H1 (cell line): ENCODE results near the gene TBC1D22A. TPM values are rescaled to one million over a fixed set of nuclear protein-coding genes. Genes with fewer than 3 reads are reported as not detected.

ENCODE experiments used
- CTCF ChIA-PET: fragments of 300-600 bp; sonication (Branson Sonifier 250); formaldehyde crosslinking; loops from one replicate; lab custom pipeline; 2021; ENCODE audit not compliant: partially characterized antibody; lab: Charles Lee
- POLR2A ChIA-PET: fragments of 300-600 bp; sonication (Branson Sonifier 250); formaldehyde crosslinking; loops from one replicate; lab custom pipeline; 2021; ENCODE audit warnings: inconsistent platforms; ENCODE audit not compliant: partially characterized antibody; lab: Charles Lee
- DNase-seq, 2 experiments: peaks; one replicate each; pipeline versions ENCODE4 v3.0.0 to v3.0.0-alpha.2; 2010 to 2022; ENCODE audit warnings: low spot score in 2 of 2, low read depth in 1 of 2, mixed read lengths in 1 of 2
- FAIRE-seq: peaks from 2 replicates; lab custom pipeline; 2011; peaks lifted over from hg19 to GRCh38; lab: Jason Lieb, UNC
- H2AFZ ChIP-seq: 2 replicates; pipeline ENCODE4 v1.8.1; 2012; ENCODE audit warnings: low read length, inconsistent platforms
- H2AK5ac ChIP-seq: 2 replicates; pipeline ENCODE4 v1.6.1; 2013; ENCODE audit warnings: low read depth, low read length
- H2BK120ac ChIP-seq: replicated peaks from 2 replicates; pipeline ENCODE3; 2013; ENCODE audit warnings: low read depth, low read length, inconsistent platforms
- H2BK12ac ChIP-seq: 2 replicates; pipeline ENCODE4 v1.6.1; 2013; ENCODE audit warnings: low read depth, low read length
- H2BK15ac ChIP-seq: 2 replicates; pipeline ENCODE4 v1.6.1; 2013; ENCODE audit warnings: low read length
- H2BK20ac ChIP-seq: 2 replicates; pipeline ENCODE4 v1.6.1; 2013; ENCODE audit warnings: low read length
- H2BK5ac ChIP-seq: 2 replicates; pipeline ENCODE4 v1.6.1; 2013; ENCODE audit warnings: low read depth, low read length
- H3K14ac ChIP-seq: 2 replicates; pipeline ENCODE4 v1.6.1; 2013; ENCODE audit warnings: inconsistent platforms; ENCODE audit not compliant: insufficient read length
- H3K18ac ChIP-seq: 2 replicates; pipeline ENCODE4 v1.6.1; 2013; ENCODE audit warnings: low read length; ENCODE audit errors: extremely low read depth
- H3K23ac ChIP-seq: 2 replicates; pipeline ENCODE4 v1.6.1; 2013; ENCODE audit warnings: inconsistent platforms; ENCODE audit not compliant: insufficient read length
- H3K23me2 ChIP-seq: 2 replicates; pipeline ENCODE4 v1.6.1; 2013; ENCODE audit warnings: low read depth, low read length
- H3K27ac ChIP-seq: 2 replicates; pipeline ENCODE4 v1.6.1; 2011; ENCODE audit warnings: low read depth, low read length, inconsistent platforms
- H3K27me3 ChIP-seq, 4 experiments: replicated peaks in 1 of 4; 1 replicate in 1 of 4; 2 replicates in 3 of 4; pipeline versions ENCODE4 v1.6.1 to v1.8.1; 2011 to 2013; ENCODE audit warnings: low read length in 3 of 4, mild to moderate bottlenecking in 3 of 4, inconsistent platforms in 2 of 4, mixed read lengths in 2 of 4, moderate library complexity in 1 of 4; ENCODE audit not compliant: control insufficient read depth in 3 of 4, insufficient read depth in 3 of 4; ENCODE audit errors: extremely low read depth in 1 of 4
- H3K36me3 ChIP-seq, 4 experiments: 2 replicates each; pipeline versions ENCODE4 v1.6.1 to v1.8.1; 2011 to 2013; ENCODE audit warnings: mild to moderate bottlenecking in 4 of 4, low read length in 3 of 4, moderate library complexity in 2 of 4, control low read depth in 1 of 4, inconsistent platforms in 1 of 4; ENCODE audit not compliant: insufficient read depth in 4 of 4, control insufficient read depth in 2 of 4
- H3K4ac ChIP-seq: replicated peaks from 2 replicates; pipeline ENCODE3; 2013; ENCODE audit warnings: low read length, low read depth, mixed read lengths, inconsistent platforms; ENCODE audit not compliant: insufficient read length
- H3K4me1 ChIP-seq, 4 experiments: replicated peaks in 1 of 4; 1 replicate in 1 of 4; 2 replicates in 3 of 4; pipeline versions ENCODE4 v1.6.1 to v1.8.1; 2011 to 2013; ENCODE audit warnings: low read length in 3 of 4, inconsistent platforms in 2 of 4, mixed read lengths in 1 of 4; ENCODE audit not compliant: insufficient read depth in 4 of 4, control insufficient read depth in 3 of 4
- H3K4me2 ChIP-seq, 2 experiments: 2 replicates each; pipeline versions ENCODE4 v1.6.1 to v1.8.1; 2011 to 2013; ENCODE audit warnings: low read depth in 2 of 2, low read length in 2 of 2, control low read depth in 1 of 2, inconsistent platforms in 1 of 2, mild to moderate bottlenecking in 1 of 2; ENCODE audit not compliant: insufficient read depth in 1 of 2
- H3K4me3 ChIP-seq, 4 experiments: fragments of 200-600, 300-600 bp in 1 of 4; sonication (generic), shearing (Covaris generic), sonication (Bioruptor Twin) in 1 of 4; 2 replicates each; pipeline versions ENCODE4 v1.5.1 to v1.8.1; 2011 to 2016; ENCODE audit warnings: low read length in 4 of 4, low read depth in 3 of 4, control low read depth in 2 of 4, inconsistent platforms in 2 of 4, mild to moderate bottlenecking in 2 of 4, mixed read lengths in 1 of 4, moderate library complexity in 1 of 4; ENCODE audit not compliant: insufficient read depth in 2 of 4; ENCODE audit errors: extremely low read depth in 1 of 4
- H3K56ac ChIP-seq: replicated peaks from 2 replicates; pipeline ENCODE3; 2013; ENCODE audit warnings: low read depth, mild to moderate bottlenecking, mixed read lengths, low read length, inconsistent platforms; ENCODE audit not compliant: insufficient read length
- H3K79me1 ChIP-seq: 2 replicates; pipeline ENCODE4 v1.6.1; 2013; ENCODE audit warnings: low read depth, low read length, control low read depth
- H3K79me2 ChIP-seq, 2 experiments: 2 replicates each; pipeline versions ENCODE4 v1.6.1 to v1.8.1; 2012 to 2013; ENCODE audit warnings: low read length in 2 of 2, mild to moderate bottlenecking in 2 of 2, inconsistent platforms in 1 of 2; ENCODE audit not compliant: insufficient read depth in 2 of 2, control insufficient read depth in 1 of 2
- H3K9ac ChIP-seq, 4 experiments: replicated peaks in 1 of 4; 1 replicate in 1 of 4; 2 replicates in 3 of 4; pipeline versions ENCODE4 v1.6.1 to v1.8.1; 2011 to 2013; ENCODE audit warnings: low read depth in 3 of 4, low read length in 3 of 4, control low read depth in 2 of 4, mild to moderate bottlenecking in 2 of 4, moderate library complexity in 2 of 4, inconsistent platforms in 1 of 4; ENCODE audit errors: extremely low read depth in 1 of 4
- H3K9me3 ChIP-seq, 2 experiments: 2 replicates each; pipeline versions ENCODE4 v1.6.1 to v1.8.1; 2012 to 2013; ENCODE audit warnings: mild to moderate bottlenecking in 2 of 2, moderate library complexity in 2 of 2, control low read depth in 1 of 2, inconsistent platforms in 1 of 2, low read depth in 1 of 2, low read length in 1 of 2, mixed read lengths in 1 of 2; ENCODE audit not compliant: insufficient read depth in 2 of 2
- H4K20me1 ChIP-seq, 2 experiments: replicated peaks in 1 of 2; 2 replicates each; pipeline versions ENCODE3 to v1.8.1; 2011 to 2013; ENCODE audit warnings: inconsistent platforms in 2 of 2, low read length in 2 of 2, mild to moderate bottlenecking in 1 of 2; ENCODE audit not compliant: insufficient read depth in 2 of 2, control insufficient read depth in 1 of 2
- H4K5ac ChIP-seq: 2 replicates; pipeline ENCODE4 v1.6.1; 2013; ENCODE audit warnings: low read length, low read depth, mixed read lengths, inconsistent platforms; ENCODE audit not compliant: insufficient read length
- H4K8ac ChIP-seq: 2 replicates; pipeline ENCODE4 v1.8.0; 2013; ENCODE audit warnings: mild to moderate bottlenecking, moderate library complexity, low read length, inconsistent platforms; ENCODE audit not compliant: insufficient read depth; ENCODE audit errors: extremely low read depth
- H4K91ac ChIP-seq: replicated peaks from 2 replicates; pipeline ENCODE3; 2013; ENCODE audit warnings: low read length, mixed read lengths, inconsistent platforms; ENCODE audit not compliant: insufficient read length
- BCL11A ChIP-seq, 2 experiments: IDR thresholded peaks; one replicate each; pipeline ENCODE4 v1.6.1; 2011; ENCODE audit warnings: low read depth in 2 of 2, low read length in 2 of 2, mild to moderate bottlenecking in 2 of 2
- CBX5 ChIP-seq: fragments of 300-800, 300-1000 bp; sonication (generic); IDR thresholded peaks from 2 replicates; pipeline ENCODE4 v1.7.1; 2016; ENCODE audit warnings: antibody characterized with exemption, low read length, low read depth
- CHD2 ChIP-seq: IDR thresholded peaks from 2 replicates; pipeline ENCODE4 v1.6.1; 2012; ENCODE audit warnings: low read length, improper control_type of control experiment
- EZH2 ChIP-seq: fragments of 200-600 bp; sonication (generic); IDR thresholded peaks from 2 replicates; pipeline ENCODE4 v1.7.1; 2012; ENCODE audit warnings: low read depth, mild to moderate bottlenecking, moderate library complexity, low read length, inconsistent platforms; ENCODE audit not compliant: severe bottlenecking
- HDAC6 ChIP-seq: IDR thresholded peaks from one replicate; pipeline ENCODE4 v1.7.1; 2012; ENCODE audit warnings: low read depth, mild to moderate bottlenecking, inconsistent platforms, low read length, moderate library complexity
- JUN ChIP-seq: IDR thresholded peaks from 2 replicates; pipeline ENCODE4 v1.6.1; 2011; ENCODE audit warnings: low read depth, mild to moderate bottlenecking, improper control_type of control experiment, low read length
- KDM4A ChIP-seq: IDR thresholded peaks from one replicate; pipeline ENCODE4 v1.7.1; 2012; ENCODE audit warnings: low read depth, mild to moderate bottlenecking, moderate library complexity, low read length, inconsistent platforms; ENCODE audit not compliant: severe bottlenecking
- MAFK ChIP-seq: IDR thresholded peaks from 2 replicates; pipeline ENCODE4 v1.6.1; 2012; ENCODE audit warnings: low read depth, mild to moderate bottlenecking, improper control_type of control experiment, low read length
- POLR2A ChIP-seq, 2 experiments: IDR thresholded peaks; 1 replicate in 1 of 2; 2 replicates in 1 of 2; pipeline ENCODE4 v1.6.1; 2011; ENCODE audit warnings: low read depth in 2 of 2, low read length in 2 of 2, mild to moderate bottlenecking in 2 of 2; ENCODE audit errors: control extremely low read depth in 1 of 2
- POLR2AphosphoS5 ChIP-seq: IDR thresholded peaks from 2 replicates; pipeline ENCODE4 v1.6.1; 2011; ENCODE audit warnings: low read depth, low read length
- SP4 ChIP-seq: IDR thresholded peaks from 2 replicates; pipeline ENCODE4 v1.6.1; 2012; ENCODE audit warnings: low read length, inconsistent platforms
- WGBS, 2 experiments: shearing (Covaris generic) in 1 of 2; methylation state at CpG; one replicate each; pipeline versions ENCODE4 v1.1.6 to v1.1.7; 2013 to 2015; ENCODE audit warnings: low lambda C conversion rate in 2 of 2, mixed read lengths in 2 of 2, inconsistent platforms in 1 of 2, low coverage in 1 of 2, missing lambda C conversion rate in 1 of 2; ENCODE audit not compliant: insufficient replicate concordance in 2 of 2, insufficient coverage in 1 of 2, insufficient read length in 1 of 2; ENCODE audit errors: extremely low coverage in 1 of 2, missing lambda C conversion rate in 1 of 2; 5-methylcytosine and 5-hydroxymethylcytosine counted together
- polyA plus RNA-seq, 7 experiments: library from polyadenylated mRNA; depleted of rRNA in 3 of 7; stranded (reverse) in 5 of 7; unstranded in 2 of 7; fragments of >200 nt in 5 of 7; fragments of 200-250 nt in 2 of 7; gene quantifications; 1 replicate in 5 of 7; 2 replicates in 1 of 7; 4 replicates in 1 of 7; pipeline versions ENCODE4 v1.2.1 to v1.2.3, GENCODE V29; 2011 to 2013; ENCODE audit warnings: missing spikeins in 2 of 7, mixed read lengths in 2 of 7
- total RNA-seq: library from RNA; stranded (reverse); fragmentation: NEBNext Ultra II Directional; extraction: Animal tissue kit (Norgen Biotek cat#: 25700); gene quantifications from 2 replicates; pipeline ENCODE4 v1.2.1, GENCODE V29; 2021

The TBC1D22A gene
- total and polyA plus RNA-seq, 2 of the 8 experiments (the other 6 are each of a cell fraction or from before 2014, with no cell fraction given): 11.9 to 18.4 TPM

DNA sequence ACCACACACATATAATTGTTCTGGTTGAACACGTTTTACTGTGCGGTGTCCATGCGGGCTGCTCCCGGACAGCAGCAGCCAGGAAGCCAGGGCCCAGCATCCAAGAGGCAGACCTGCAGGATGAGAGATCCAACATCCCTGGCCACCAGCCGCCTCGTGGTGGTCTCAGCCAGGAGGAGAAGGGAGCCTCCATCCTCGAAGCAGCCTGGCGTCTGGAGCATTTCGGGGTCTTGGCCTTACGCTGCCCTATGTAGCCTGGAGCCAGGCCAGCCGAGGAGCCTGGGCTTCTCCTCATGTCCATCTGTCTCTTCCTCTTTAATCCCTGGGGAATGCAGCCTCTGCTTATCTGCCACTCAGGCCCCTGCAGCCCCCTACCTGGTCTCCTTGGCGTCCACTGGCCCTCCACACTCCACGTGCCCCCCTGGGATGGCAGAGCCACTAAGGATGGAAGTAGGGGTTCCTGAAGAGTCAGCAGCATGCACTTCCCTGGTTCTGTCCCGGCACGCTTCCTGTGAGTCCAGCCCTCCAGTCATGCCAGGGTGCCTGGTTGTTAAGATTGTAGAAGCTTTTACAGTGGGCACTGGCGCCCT, 253.2 kb downstream of the TBC1D22A start:
- peaks cover 7 to 10% of the 10 kb centered on the region in 2 experiments; a peak in 3 of 4 replicates for H3K9me3 ChIP-seq
- no peak overlapping the region for H3K9ac ChIP-seq
- no peak overlapping the region for H3K4me2 ChIP-seq
- 95% methylated on average over 16 of the region's 16 CpGs; no CpG with 5 or more reads in 1 of the 2 experiments for WGBS, 2 experiments
- no peak overlapping the region for H2BK15ac ChIP-seq
- no peak overlapping the region; the same call in 1 of the 2 replicates for H4K8ac ChIP-seq
- no peak overlapping the region for H2AFZ ChIP-seq
- peaks cover 2% of the 10 kb centered on the region; the same call in 1 of the 2 replicates for H3K79me1 ChIP-seq
- peaks cover 0 to 3% of the 10 kb centered on the region in 2 experiments for H4K20me1 ChIP-seq
- no peak overlapping the region for H3K23ac ChIP-seq
- no peaks in the 10 kb centered on the region for H3K27me3 ChIP-seq
- H3K4me1 ChIP-seq: no peaks in the 10 kb centered on the region; a peak in 2 of 7 replicates
- no peak overlapping the region for H3K4me3 ChIP-seq
- no peak for DNase-seq
- POLR2A ChIA-PET: no interaction called here
- no peak overlapping the region for H2BK12ac ChIP-seq
- H3K79me2 ChIP-seq: no peaks in the 10 kb centered on the region
- no peak overlapping the region for H2BK5ac ChIP-seq
- no peak for FAIRE-seq
- no peak overlapping the region for H2BK20ac ChIP-seq
- no peak overlapping the region for H3K4ac ChIP-seq
- no peak overlapping the region for H3K27ac ChIP-seq
- H2BK120ac ChIP-seq: no peak overlapping the region
- H4K91ac ChIP-seq: no peak overlapping the region
- H3K14ac ChIP-seq: no peak overlapping the region
- H3K36me3 ChIP-seq: no peaks in the 10 kb centered on the region
- H3K18ac ChIP-seq: no peak overlapping the region
- no peak overlapping the region for H2AK5ac ChIP-seq
- no peak for TF ChIP-seq HDAC6
- TF ChIP-seq JUN: no peak
- no peak for TF ChIP-seq SP4
- no peak for TF ChIP-seq CBX5
- TF ChIP-seq POLR2A (IDR thresholded peaks at IDR 0.05; ENCODE audit: control extremely low read depth in 1 of 2, low read depth in 2 of 2, low read length in 2 of 2): no peak
- no peak for TF ChIP-seq CHD2
- no peak for TF ChIP-seq MAFK
- TF ChIP-seq POLR2AphosphoS5: no peak
- no peak for TF ChIP-seq BCL11A (IDR thresholded peaks at IDR 0.05; ENCODE audit: low read depth in 2 of 2, low read length in 2 of 2)
- TF ChIP-seq KDM4A: no peak
- TF ChIP-seq EZH2: no peak
- TF ChIP-seq, all 59 proteins: peak for 0
- Histone ChIP-seq H3K23me2 (no peaks in the 10 kb centered on the region; the same call in 1 of the 2 replicates), H3K56ac (no peak overlapping the region), H4K5ac (no peak overlapping the region)
- CTCF ChIA-PET: interaction anchor here (0.9 kb wide), 1 partner anchor 149 kb away, joined by 3 read pairs; no protein-coding TSS in a partner anchor
